Activated CD4-positive, alpha-beta T cell treated with anti-CD3 and anti-CD28 coated beads, Interleukin-10, Interleukin-2, amounts not matched to agents 100 ng/mL and 50 ng/mL, durations not matched to agents 16 hours and 8 hours (primary cell): ENCODE results near the gene LIN28B.

ENCODE experiments used
- DNase-seq: peaks from one replicate; pipeline ENCODE4 v3.0.0-alpha.2; 2020

LIN28B gene

DNA sequence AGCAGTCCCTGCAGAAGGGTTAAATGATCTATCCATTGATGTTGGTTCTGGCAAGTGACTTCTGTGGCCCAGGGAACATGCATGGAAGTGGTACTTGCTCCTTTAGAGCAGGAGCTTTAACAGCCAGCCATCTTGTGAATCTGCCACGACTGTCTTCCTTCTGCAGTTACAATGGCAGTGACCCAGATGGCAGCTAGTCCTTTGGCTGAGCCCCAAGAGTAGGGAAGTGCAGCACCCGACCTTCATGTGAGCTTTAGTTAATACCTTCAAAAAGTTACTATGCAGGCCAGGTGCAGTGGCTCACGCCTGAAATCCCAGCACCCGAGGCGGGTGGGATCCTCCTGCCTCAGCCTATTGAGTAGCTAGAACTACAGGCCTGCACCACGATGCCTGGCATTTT, 156.5 kb downstream of the LIN28B start:
- DNase-seq, result no peak

- no peak for DNase-seq
These were observed 159.2 kb downstream of the LIN28B start for GRCh38 chr6:105116150-105116549.

DNA sequence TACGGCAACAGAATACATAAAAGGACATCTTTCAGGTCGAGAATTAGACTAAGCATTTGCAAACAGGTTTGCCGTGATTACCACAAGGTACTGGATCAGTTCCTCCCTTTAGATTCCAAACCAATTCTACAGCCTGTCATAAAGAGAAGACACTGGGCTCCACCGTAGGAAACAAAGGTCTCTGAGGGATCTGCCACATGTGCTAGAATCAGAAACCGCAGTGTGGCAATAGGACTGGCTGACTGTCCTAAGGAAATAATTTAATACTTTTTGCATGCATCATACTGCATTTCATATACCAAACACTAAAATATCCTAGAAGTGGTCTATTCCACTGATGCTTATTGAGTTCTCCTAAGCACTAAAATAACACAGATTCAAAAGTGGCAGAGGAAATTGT, 163.7 kb downstream of the LIN28B start:
- no peak for DNase-seq

DNA sequence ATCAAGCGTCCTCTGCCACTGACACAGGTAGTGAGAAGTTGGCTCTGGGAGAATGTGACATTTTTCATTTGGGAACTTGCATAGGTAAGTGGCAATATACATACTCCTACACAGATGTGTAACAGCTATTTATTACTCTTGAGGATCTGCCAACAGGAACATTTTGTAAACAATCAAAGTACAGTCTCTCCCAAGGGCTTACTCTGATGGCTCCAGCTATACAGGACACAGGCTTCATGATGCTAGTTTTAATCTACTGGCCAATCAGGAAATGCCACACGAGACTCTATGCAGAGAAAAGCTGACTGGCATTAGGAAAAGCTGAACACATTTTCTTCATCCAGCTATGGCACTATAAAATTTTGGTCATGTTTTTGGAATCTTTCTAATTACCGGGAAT, 165.1 kb downstream of the LIN28B start:
- no peak for DNase-seq

DNA sequence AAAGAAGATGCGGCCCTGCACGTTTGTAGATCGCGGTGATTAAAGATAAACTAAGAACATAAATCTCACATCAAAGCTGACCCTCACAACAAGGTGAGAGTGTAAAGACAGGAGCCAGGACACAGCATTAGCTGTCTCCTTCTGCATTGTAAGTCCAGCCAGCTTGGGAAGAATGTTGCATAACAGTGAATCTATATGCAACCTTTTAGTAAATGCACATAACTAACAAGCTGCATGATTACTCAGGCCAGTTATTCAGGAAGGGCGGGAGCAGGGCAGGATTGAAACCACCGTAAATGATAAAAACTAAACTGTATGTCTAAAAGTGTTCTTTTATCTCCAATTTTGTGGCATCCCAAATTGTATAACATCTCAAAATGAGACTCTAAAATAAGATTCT, 165.8 kb downstream of the LIN28B start:
- no peak for DNase-seq
